Uterus (tissue), 4 donors: ENCODE measurements around the gene STAP2. TPM values are rescaled to one million over a fixed set of nuclear protein-coding genes. Genes with fewer than 3 reads are reported as not detected.
A peak's percentile ranks its signal among the peaks of the same experiment; 100 is the strongest.

Experiments used
- DNase-seq, 2 donors: peaks; one replicate each; pipeline ENCODE4 v3.0.0-alpha.2; 2019 to 2020
- H3K27ac ChIP-seq, 2 donors: fragments of 200-600 bp; sonication (generic); 1 replicate in 1 of 2; 2 replicates in 1 of 2; pipeline ENCODE4 v1.5.1; 2016 to 2018
- H3K27me3 ChIP-seq, 2 donors: fragments of 200-600 bp; sonication (generic); one replicate each; pipeline ENCODE4 v1.5.1; 2018 to 2019; ENCODE audit warnings: control low read depth in 1 of 2
- H3K36me3 ChIP-seq, 2 donors: fragments of 200-600 bp; sonication (generic); one replicate each; pipeline ENCODE4 v1.5.1; 2019; ENCODE audit warnings: control low read depth in 1 of 2
- H3K4me1 ChIP-seq, 2 donors: fragments of 200-600 bp; sonication (generic); one replicate each; pipeline ENCODE4 v1.5.1; 2018 to 2019; ENCODE audit warnings: control low read depth in 1 of 2
- H3K4me3 ChIP-seq, 2 donors: fragments of 200-600 bp; sonication (generic); 1 replicate in 1 of 2; 2 replicates in 1 of 2; pipeline ENCODE4 v1.5.1; 2018 to 2019; ENCODE audit warnings: mild to moderate bottlenecking in 1 of 2
- H3K9me3 ChIP-seq, 2 donors: fragments of 200-600 bp; sonication (generic); one replicate each; pipeline ENCODE4 v1.5.1; 2019; ENCODE audit warnings: control low read depth in 1 of 2
- CTCF ChIP-seq, 4 experiments: fragments of 200-600 bp in 2 of 4; fragments of 450-650 bp in 2 of 4; sonication (generic) in 2 of 4; IDR thresholded peaks; one replicate each; pipeline ENCODE4 v1.5.1; 2016 to 2019; ENCODE audit warnings: antibody characterized with exemption in 4 of 4, mild to moderate bottlenecking in 2 of 4, moderate library complexity in 1 of 4
- POLR2A ChIP-seq, 2 donors: fragments of 450-650 bp; IDR thresholded peaks; one replicate each; pipeline ENCODE4 v1.6.1; 2016; ENCODE audit warnings: antibody characterized with exemption in 2 of 2, mild to moderate bottlenecking in 1 of 2, moderate library complexity in 1 of 2
- intact Hi-C: fragments of 100-400 bp; cut with DNase I; formaldehyde crosslinking; loops from one replicate; pipeline ENCODE4 v1.15.1; 2023; ENCODE audit warnings: low total_unique reads
- total RNA-seq, 4 donors: library from RNA; depleted of rRNA in 3 of 4; stranded (reverse); fragments of >200 nt in 3 of 4; gene quantifications; one replicate each; pipeline versions ENCODE4 v1.1.0 to v1.2.4, GENCODE V29; 2014 to 2023
- donor health status: DM: yes; HTN: yes; CAD: no.

Gene STAP2
- total RNA-seq, 4 donors from 2014 or later: 0.29 to 9.4 (median 6.2) TPM

GRCh38 chr19:4375164-4376027 lies 36.8 kb upstream of the STAP2 start:
- no peaks in the 10 kb centered on the region for H3K36me3 ChIP-seq
- no peaks in the 10 kb centered on the region for H3K27me3 ChIP-seq
- DNase-seq: peak; percentile 52 to 54
- TF ChIP-seq POLR2A (IDR thresholded peaks at IDR 0.05) (no peak), CTCF (IDR thresholded peaks at IDR 0.05) (peak in 2 of 4 experiments; percentile 24 to 39)
- H3K9me3 ChIP-seq: no peaks in the 10 kb centered on the region
- H3K4me1 ChIP-seq: peaks cover 22 to 33% of the 10 kb centered on the region in 2 donors
- intact Hi-C loops: no loop called here
- H3K4me3 ChIP-seq: no peak overlapping the region
- H3K27ac ChIP-seq: peak overlapping the region; percentile 70 to 84

- DNase-seq: peak; percentile 78 to 84
- no peaks in the 10 kb centered on the region for H3K9me3 ChIP-seq
- no peaks in the 10 kb centered on the region for H3K27me3 ChIP-seq
- H3K4me3 ChIP-seq: no peak overlapping the region
- peak in 1 of 2 donors; percentile 22 for TF ChIP-seq POLR2A (IDR thresholded peaks at IDR 0.05)
- peak in 1 of 4 experiments; percentile 40 for TF ChIP-seq CTCF (IDR thresholded peaks at IDR 0.05)
- peaks cover 22 to 37% of the 10 kb centered on the region in 2 donors for H3K4me1 ChIP-seq
- H3K27ac ChIP-seq: peak overlapping the region; percentile 70 to 84
- H3K36me3 ChIP-seq: no peaks in the 10 kb centered on the region
- intact Hi-C loops: no loop called here
Measured at GRCh38 chr19:4374498-4375163, 36.0 kb upstream of the STAP2 start.

- intact Hi-C loops: no loop called here
- Histone ChIP-seq H3K27me3 (no peaks in the 10 kb centered on the region), H3K27ac (peak overlapping the region; percentile 70 to 84), H3K9me3 (no peaks in the 10 kb centered on the region), H3K4me1 (peaks cover 22 to 45% of the 10 kb centered on the region in 2 donors), H3K36me3 (no peaks in the 10 kb centered on the region), H3K4me3 (no peak overlapping the region)
- DNase-seq: peak in 1 of 2 donors; percentile 62
- TF ChIP-seq CTCF (IDR thresholded peaks at IDR 0.05) (no peak), POLR2A (IDR thresholded peaks at IDR 0.05) (no peak)
Measured at GRCh38 chr19:4373601-4374497, 35.2 kb upstream of the STAP2 start.

- no peak overlapping the region for H3K4me3 ChIP-seq
- TF ChIP-seq CTCF (IDR thresholded peaks at IDR 0.05) (no peak), POLR2A (IDR thresholded peaks at IDR 0.05) (no peak)
- no peaks in the 10 kb centered on the region for H3K9me3 ChIP-seq
- H3K4me1 ChIP-seq: peaks cover 22 to 53% of the 10 kb centered on the region in 2 donors
- intact Hi-C loops: no loop called here
- no peaks in the 10 kb centered on the region for H3K27me3 ChIP-seq
- no peak for DNase-seq
- H3K36me3 ChIP-seq: no peaks in the 10 kb centered on the region
- peak overlapping the region; percentile 70 to 84 for H3K27ac ChIP-seq
Measured at GRCh38 chr19:4373013-4373367, 34.4 kb upstream of the STAP2 start.
